Measurements from ENCODE around the gene CCDC92. TPM values are rescaled to one million over a fixed set of nuclear protein-coding genes. Genes with fewer than 3 reads are reported as not detected.

CCDC92 gene
- total and polyA plus RNA-seq, 2 of the 8 experiments (the other 6 are each of a cell fraction or from before 2014, with no cell fraction given) = 0.43 to 0.51 TPM

DNA sequence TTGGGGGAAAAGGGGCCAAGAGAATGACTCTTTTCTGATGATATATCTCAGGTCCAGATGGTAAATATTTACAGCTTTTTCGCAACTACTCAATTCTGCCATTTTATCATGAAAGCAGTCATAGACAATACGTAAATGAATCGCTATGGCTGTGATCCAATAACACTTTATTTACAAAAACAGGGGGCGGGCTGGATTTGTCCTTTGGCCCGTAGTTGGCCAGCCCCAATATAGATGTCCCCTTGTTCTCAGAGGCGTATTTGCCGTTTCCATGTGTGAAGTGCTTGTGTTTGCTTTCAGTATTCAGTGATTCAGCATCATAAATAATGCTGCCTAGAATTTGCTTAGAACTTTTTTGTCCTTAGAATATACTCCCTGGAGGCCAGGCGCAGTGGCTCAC lies 77.2 kb downstream of the CCDC92 start:
- peaks cover 0 to 6% (median 1%) of the 10 kb centered on the region in 4 experiments; a peak in 4 of 7 replicates for H3K4me1 ChIP-seq (replicated peaks in 1 of 4; ENCODE audit: control insufficient read depth in 3 of 4, insufficient read depth in 4 of 4, low read length in 3 of 4)
- no peaks in the 10 kb centered on the region for H3K79me2 ChIP-seq (ENCODE audit: control insufficient read depth in 1 of 2, insufficient read depth in 2 of 2, low read length in 2 of 2)
- H4K8ac ChIP-seq (ENCODE audit: extremely low read depth, insufficient read depth, low read length) = no peak overlapping the region
- H2BK120ac ChIP-seq (replicated peaks; ENCODE audit: low read depth, low read length) = no peak overlapping the region
- H3K4me3 ChIP-seq (ENCODE audit: extremely low read depth in 1 of 4, insufficient read depth in 2 of 4, low read depth in 3 of 4, low read length in 4 of 4) = no peak overlapping the region
- no peaks in the 10 kb centered on the region for H3K79me1 ChIP-seq (ENCODE audit: low read depth, low read length)
- H3K36me3 ChIP-seq (ENCODE audit: control insufficient read depth in 2 of 4, insufficient read depth in 4 of 4, low read length in 3 of 4) = no peaks in the 10 kb centered on the region
- no peak overlapping the region for H3K27ac ChIP-seq (ENCODE audit: low read depth, low read length)
- no peak overlapping the region for H2AK5ac ChIP-seq (ENCODE audit: low read depth, low read length)
- H3K23me2 ChIP-seq (ENCODE audit: low read depth, low read length) = no peaks in the 10 kb centered on the region; the same call in 1 of the 2 replicates
- H2BK20ac ChIP-seq (ENCODE audit: low read length) = no peak overlapping the region
- FAIRE-seq (no peak), DNase-seq (ENCODE audit: low read depth in 1 of 2, low spot score in 2 of 2) (no peak)
- 89% methylated on average over 8 of the region's 8 CpGs; no CpG with 5 or more reads in 1 of the 2 experiments for WGBS, 2 experiments (ENCODE audit: extremely low coverage in 1 of 2, insufficient coverage in 1 of 2, insufficient read length in 1 of 2, insufficient replicate concordance in 2 of 2, low coverage in 1 of 2, low lambda C conversion rate in 2 of 2, missing lambda C conversion rate in 1 of 2)
- no peak overlapping the region for H3K4me2 ChIP-seq (ENCODE audit: insufficient read depth in 1 of 2, low read depth in 2 of 2, low read length in 2 of 2)
- H2AFZ ChIP-seq (ENCODE audit: low read length) = no peak overlapping the region
- H3K23ac ChIP-seq (ENCODE audit: insufficient read length) = no peak overlapping the region
- no peak overlapping the region for H2BK15ac ChIP-seq (ENCODE audit: low read length)
- peaks cover 0 to 3% of the 10 kb centered on the region in 2 experiments; a peak in 1 of 4 replicates for H3K9me3 ChIP-seq (ENCODE audit: insufficient read depth in 2 of 2, low read depth in 1 of 2, low read length in 1 of 2)
- 0 out of 7 replicates have a peak, but pooled peaks cover 0 to 5% (median 0%) of the 10 kb centered on the region in 4 experiments for H3K27me3 ChIP-seq (replicated peaks in 1 of 4; ENCODE audit: control insufficient read depth in 3 of 4, extremely low read depth in 1 of 4, insufficient read depth in 3 of 4, low read length in 3 of 4)
- no peak overlapping the region for H3K14ac ChIP-seq (ENCODE audit: insufficient read length)
- H4K5ac ChIP-seq (ENCODE audit: insufficient read length, low read depth, low read length) = no peak overlapping the region
- H2BK5ac ChIP-seq (ENCODE audit: low read depth, low read length) = no peak overlapping the region
- CTCF ChIA-PET (ENCODE audit: partially characterized antibody) = no interaction called here
- no peak overlapping the region for H3K18ac ChIP-seq (ENCODE audit: extremely low read depth, low read length)
- POLR2A ChIA-PET (ENCODE audit: partially characterized antibody) = no interaction called here
- no peak overlapping the region for H3K56ac ChIP-seq (replicated peaks; ENCODE audit: insufficient read length, low read depth, low read length)
- no peaks in the 10 kb centered on the region for H4K20me1 ChIP-seq (replicated peaks in 1 of 2; ENCODE audit: control insufficient read depth in 1 of 2, insufficient read depth in 2 of 2, low read length in 2 of 2)
- no peak overlapping the region for H2BK12ac ChIP-seq (ENCODE audit: low read depth, low read length)
- H4K91ac ChIP-seq (replicated peaks; ENCODE audit: insufficient read length, low read length) = no peak overlapping the region
- no peak overlapping the region for H3K4ac ChIP-seq (replicated peaks; ENCODE audit: insufficient read length, low read depth, low read length)
- no peak overlapping the region for H3K9ac ChIP-seq (replicated peaks in 1 of 4; ENCODE audit: extremely low read depth in 1 of 4, low read depth in 3 of 4, low read length in 3 of 4)
- TF ChIP-seq TAF7 (optimal IDR thresholded peaks at IDR 0.05; ENCODE audit: borderline replicate concordance, low read depth, low read length) (no peak), KDM4A (IDR thresholded peaks at IDR 0.05; ENCODE audit: low read depth, low read length, severe bottlenecking) (no peak), CBX5 (IDR thresholded peaks at IDR 0.05; ENCODE audit: low read depth, low read length) (no peak), TAF1 (IDR thresholded peaks at IDR 0.05; ENCODE audit: low read depth, low read length) (no peak), TBP (IDR thresholded peaks at IDR 0.05; ENCODE audit: low read depth, low read length) (no peak), TCF12 (IDR thresholded peaks at IDR 0.05; ENCODE audit: low read depth, low read length) (no peak), JUN (IDR thresholded peaks at IDR 0.05; ENCODE audit: low read depth, low read length) (no peak), MAFK (IDR thresholded peaks at IDR 0.05; ENCODE audit: low read depth, low read length) (no peak), CBX8 (IDR thresholded peaks at IDR 0.05; ENCODE audit: borderline replicate concordance, low read depth, low read length) (no peak), SIN3A (conservative IDR thresholded peaks at IDR 0.05 in 1 of 2, IDR thresholded peaks at IDR 0.05 in 1 of 2; ENCODE audit: low read depth in 1 of 2, low read length in 2 of 2) (no peak), ZNF274 (IDR thresholded peaks at IDR 0.05; ENCODE audit: borderline replicate concordance, extremely low read depth, low read length) (no peak)
- TF ChIP-seq, protein P1, sequence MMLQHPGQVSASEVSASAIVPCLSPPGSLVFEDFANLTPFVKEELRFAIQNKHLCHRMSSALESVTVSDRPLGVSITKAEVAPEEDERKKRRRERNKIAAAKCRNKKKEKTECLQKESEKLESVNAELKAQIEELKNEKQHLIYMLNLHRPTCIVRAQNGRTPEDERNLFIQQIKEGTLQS (IDR thresholded peaks at IDR 0.05; ENCODE audit: insufficient read depth, low read depth, low read length) = no peak
- TF ChIP-seq, protein P2, sequence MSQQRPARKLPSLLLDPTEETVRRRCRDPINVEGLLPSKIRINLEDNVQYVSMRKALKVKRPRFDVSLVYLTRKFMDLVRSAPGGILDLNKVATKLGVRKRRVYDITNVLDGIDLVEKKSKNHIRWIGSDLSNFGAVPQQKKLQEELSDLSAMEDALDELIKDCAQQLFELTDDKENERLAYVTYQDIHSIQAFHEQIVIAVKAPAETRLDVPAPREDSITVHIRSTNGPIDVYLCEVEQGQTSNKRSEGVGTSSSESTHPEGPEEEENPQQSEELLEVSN (IDR thresholded peaks at IDR 0.05) = no peak
